ENCODE data around the gene TMEM33. TPM values are rescaled to one million over a fixed set of nuclear protein-coding genes. Genes with fewer than 3 reads are reported as not detected.

The TMEM33 gene
- polyA plus RNA-seq, 3 donors = 21.7 to 61.6 (median 60.7) TPM

DNA sequence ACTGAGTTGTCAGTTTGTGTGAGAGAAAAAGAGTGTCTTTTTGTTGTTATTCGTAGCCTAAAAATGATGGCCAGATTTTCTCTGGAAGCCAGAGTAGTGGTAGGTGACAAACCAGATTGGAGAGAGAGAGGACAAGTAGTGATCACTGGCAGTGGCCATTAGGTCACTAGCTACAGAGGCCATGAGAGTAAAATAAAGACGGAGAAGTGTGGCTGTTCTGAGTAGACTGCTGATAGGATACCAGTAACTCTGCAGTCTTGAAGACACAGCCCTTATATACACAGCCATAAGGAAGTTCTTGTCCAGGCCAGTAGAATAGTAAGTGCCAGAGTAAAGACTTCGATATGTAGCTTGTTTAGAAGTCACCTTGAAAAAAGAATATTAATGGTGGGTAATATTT lies 62.8 kb downstream of the TMEM33 start:
- Histone ChIP-seq H4K20me1 (ENCODE audit: insufficient read depth, low read length) (peaks cover 11% of the 10 kb centered on the region), H3K36me3 (replicated peaks in 1 of 2; ENCODE audit: control insufficient read depth in 1 of 2, insufficient read depth in 2 of 2, low read length in 2 of 2) (peaks cover 3 to 8% of the 10 kb centered on the region in 2 donors), H3K4me2 (replicated peaks; ENCODE audit: extremely low read depth, low read length, poor library complexity, severe bottlenecking) (no peak overlapping the region), H3K27ac (ENCODE audit: low read depth in 1 of 2, low read length in 2 of 2) (no peak overlapping the region), H3K9ac (ENCODE audit: insufficient read depth, low read length, poor library complexity, severe bottlenecking) (no peak overlapping the region), H3K4me3 (replicated peaks in 1 of 3; ENCODE audit: low read depth in 2 of 3, low read length in 3 of 3) (no peak overlapping the region), H3K4me1 (ENCODE audit: control insufficient read depth in 1 of 2, insufficient read depth in 2 of 2, low read length in 2 of 2) (no peaks in the 10 kb centered on the region), H3K9me3 (replicated peaks in 1 of 2; ENCODE audit: control insufficient read depth in 1 of 2, insufficient read depth in 1 of 2, low read length in 2 of 2) (no peaks in the 10 kb centered on the region), H3K79me2 (ENCODE audit: insufficient read depth, low read length) (peaks cover 27% of the 10 kb centered on the region), H2AFZ (ENCODE audit: insufficient read depth, low read depth, low read length, poor library complexity, severe bottlenecking) (no peak overlapping the region), H3K27me3 (ENCODE audit: control insufficient read depth in 2 of 2, insufficient read depth in 2 of 2, low read length in 2 of 2) (no peaks in the 10 kb centered on the region)
- no peak overlapping the region for H3K4me3 Mint-ChIP-seq
- intact Hi-C loops (cut with micrococcal nuclease) = loop anchor here in 1 of 2 donors (10.0 kb wide), 1 partner anchor 63 kb away; the partner anchor contains the start of gene TMEM33
- H3K9me3 Mint-ChIP-seq = no peaks in the 10 kb centered on the region
- no peak for DNase-seq
- peaks cover 12 to 17% of the 10 kb centered on the region in 2 donors for H3K36me3 Mint-ChIP-seq
- 83% methylated on average over 1 of the region's 3 CpGs for WGBS (ENCODE audit: insufficient coverage)
- no peaks in the 10 kb centered on the region for H3K27me3 Mint-ChIP-seq (ENCODE audit: low read depth in 3 of 3)
- H3K27ac Mint-ChIP-seq = peak overlapping the region in 1 of 7 donors; percentile 53
- H3K4me1 Mint-ChIP-seq = peaks cover 1% of the 10 kb centered on the region
- TF ChIP-seq CTCF (IDR thresholded peaks at IDR 0.05) = no peak

- intact Hi-C loops (cut with micrococcal nuclease) = loop anchor here in 1 of 2 donors (10.0 kb wide), 1 partner anchor 65 kb away; the partner anchor contains the start of gene TMEM33
- H3K4me3 Mint-ChIP-seq = no peak overlapping the region
Measured at GRCh38 chr4:41999321-41999720, 64.1 kb downstream of the TMEM33 start.

More at GRCh38 chr4:41999321-41999720, 64.1 kb downstream of the TMEM33 start:
- peaks cover 15 to 21% of the 10 kb centered on the region in 2 donors for H3K36me3 ChIP-seq (replicated peaks in 1 of 2; ENCODE audit: control insufficient read depth in 1 of 2, insufficient read depth in 2 of 2, low read length in 2 of 2)
- H3K4me3 ChIP-seq (replicated peaks in 1 of 3; ENCODE audit: low read depth in 2 of 3, low read length in 3 of 3) = no peak overlapping the region
- H3K4me1 ChIP-seq (ENCODE audit: control insufficient read depth in 1 of 2, insufficient read depth in 2 of 2, low read length in 2 of 2) = no peaks in the 10 kb centered on the region
- H3K79me2 ChIP-seq (ENCODE audit: insufficient read depth, low read length) = peaks cover 25% of the 10 kb centered on the region
- no peaks in the 10 kb centered on the region for H3K9me3 Mint-ChIP-seq
- H3K9me3 ChIP-seq (replicated peaks in 1 of 2; ENCODE audit: control insufficient read depth in 1 of 2, insufficient read depth in 1 of 2, low read length in 2 of 2) = no peaks in the 10 kb centered on the region
- no peak overlapping the region for H3K27ac ChIP-seq (ENCODE audit: low read depth in 1 of 2, low read length in 2 of 2)
- H3K9ac ChIP-seq (ENCODE audit: insufficient read depth, low read length, poor library complexity, severe bottlenecking) = no peak overlapping the region
- peaks cover 25 to 30% of the 10 kb centered on the region in 2 donors for H3K36me3 Mint-ChIP-seq
- H3K27me3 Mint-ChIP-seq (ENCODE audit: low read depth in 3 of 3) = no peaks in the 10 kb centered on the region
- H2AFZ ChIP-seq (ENCODE audit: insufficient read depth, low read depth, low read length, poor library complexity, severe bottlenecking) = no peak overlapping the region
- TF ChIP-seq CTCF (IDR thresholded peaks at IDR 0.05) = no peak
- no peak overlapping the region for H3K27ac Mint-ChIP-seq
- H4K20me1 ChIP-seq (ENCODE audit: insufficient read depth, low read length) = peaks cover 11% of the 10 kb centered on the region
- peaks cover 1% of the 10 kb centered on the region for H3K4me1 Mint-ChIP-seq
- no peak overlapping the region for H3K4me2 ChIP-seq (replicated peaks; ENCODE audit: extremely low read depth, low read length, poor library complexity, severe bottlenecking)
- H3K27me3 ChIP-seq (ENCODE audit: control insufficient read depth in 2 of 2, insufficient read depth in 2 of 2, low read length in 2 of 2) = no peaks in the 10 kb centered on the region
- DNase-seq = no peak
